ENCODE results near the gene CALCB. TPM values are rescaled to one million over a fixed set of nuclear protein-coding genes. Genes with fewer than 3 reads are reported as not detected.
"Not testable (repeated sequence)": the region's sequence is repeated elsewhere in the genome, so short reads cannot be mapped to it uniquely, and the experiment has no call there.

Gene CALCB
- total and polyA plus RNA-seq, 2 experiments from 2014 or later = not detected

- in situ Hi-C loops (cut with MboI) = no loop called here
- H3K9me3 ChIP-seq (ENCODE audit: low read depth) = no peaks in the 10 kb centered on the region
These were observed 38.6 kb upstream of the CALCB start for GRCh38 chr11:15034687-15035267.

GRCh38 chr11:15035283-15035682, 38.1 kb upstream of the CALCB start:
- no peaks in the 10 kb centered on the region for H3K9me2 ChIP-seq (ENCODE audit: insufficient read depth)
- H4K20me1 ChIP-seq (ENCODE audit: insufficient read depth) = no peaks in the 10 kb centered on the region
- H3K9ac ChIP-seq = no peak overlapping the region
- no peak overlapping the region for H2AFZ ChIP-seq
- 35 to 46% methylated on average over 10 to 11 of the region's 12 CpGs for WGBS, 2 experiments (ENCODE audit: low coverage in 1 of 2, low lambda C conversion rate in 2 of 2, missing lambda C conversion rate in 2 of 2)
- H3K27ac ChIP-seq = no peak overlapping the region
- H3K4me2 ChIP-seq (ENCODE audit: unreplicated experiment) = no peak overlapping the region
- in situ Hi-C loops (cut with MboI) = no loop called here
- no peak for DNase-seq
- no peak for TF ChIP-seq EZH2phosphoT487 (IDR thresholded peaks at IDR 0.05; ENCODE audit: insufficient read depth, low read depth)
- TF ChIP-seq EZH2 (IDR thresholded peaks at IDR 0.05; ENCODE audit: insufficient read depth, poor library complexity, severe bottlenecking) = no peak
- peaks cover 21% of the 10 kb centered on the region for H3K27me3 ChIP-seq (replicated peaks; ENCODE audit: insufficient read depth)
- H3K4me1 ChIP-seq (ENCODE audit: insufficient read depth) = no peaks in the 10 kb centered on the region
- no peaks in the 10 kb centered on the region for H3K9me3 ChIP-seq (ENCODE audit: low read depth)
- no peaks in the 10 kb centered on the region for H3K36me3 ChIP-seq (ENCODE audit: low read depth)
- H3K4me3 ChIP-seq = no peak overlapping the region
- H3K79me2 ChIP-seq (ENCODE audit: insufficient read depth) = no peaks in the 10 kb centered on the region
- no peaks in the 10 kb centered on the region for H3F3A ChIP-seq (ENCODE audit: insufficient read depth)

More at GRCh38 chr11:15034687-15035267, 38.6 kb upstream of the CALCB start:
- no peak overlapping the region for H3K4me2 ChIP-seq (ENCODE audit: unreplicated experiment)
- TF ChIP-seq EZH2phosphoT487 (IDR thresholded peaks at IDR 0.05; ENCODE audit: insufficient read depth, low read depth) (no peak), EZH2 (IDR thresholded peaks at IDR 0.05; ENCODE audit: insufficient read depth, poor library complexity, severe bottlenecking) (no peak)
- H3K9ac ChIP-seq = no peak overlapping the region
- no peaks in the 10 kb centered on the region for H3K9me2 ChIP-seq (ENCODE audit: insufficient read depth)
- no peak overlapping the region for H3K4me3 ChIP-seq
- H3F3A ChIP-seq (ENCODE audit: insufficient read depth) = no peaks in the 10 kb centered on the region
- H3K36me3 ChIP-seq (ENCODE audit: low read depth) = no peaks in the 10 kb centered on the region
- H4K20me1 ChIP-seq (ENCODE audit: insufficient read depth) = no peaks in the 10 kb centered on the region
- 20 to 29% methylated on average over 5 of the region's 5 CpGs for whole genome bisulfite sequencing, 2 experiments (ENCODE audit: low coverage in 1 of 2, low lambda C conversion rate in 2 of 2, missing lambda C conversion rate in 2 of 2)
- H3K27me3 ChIP-seq (replicated peaks; ENCODE audit: insufficient read depth) = peaks cover 21% of the 10 kb centered on the region
- DNase-seq = no peak
- no peaks in the 10 kb centered on the region for H3K79me2 ChIP-seq (ENCODE audit: insufficient read depth)
- H3K27ac ChIP-seq = no peak overlapping the region
- no peaks in the 10 kb centered on the region for H3K4me1 ChIP-seq (ENCODE audit: insufficient read depth)
- H2AFZ ChIP-seq = no peak overlapping the region

- Histone ChIP-seq H3K4me3 (no peak overlapping the region), H3K27me3 (replicated peaks; ENCODE audit: insufficient read depth) (peaks cover 19% of the 10 kb centered on the region), H3K9ac (no peak overlapping the region), H2AFZ (no peak overlapping the region), H3K9me3 (ENCODE audit: low read depth) (no peaks in the 10 kb centered on the region), H3K4me1 (ENCODE audit: insufficient read depth) (no peaks in the 10 kb centered on the region), H3K9me2 (ENCODE audit: insufficient read depth) (no peaks in the 10 kb centered on the region), H3K4me2 (ENCODE audit: unreplicated experiment) (no peak overlapping the region), H4K20me1 (ENCODE audit: insufficient read depth) (no peaks in the 10 kb centered on the region), H3K79me2 (ENCODE audit: insufficient read depth) (no peaks in the 10 kb centered on the region), H3K36me3 (ENCODE audit: low read depth) (no peaks in the 10 kb centered on the region), H3F3A (ENCODE audit: insufficient read depth) (no peaks in the 10 kb centered on the region), H3K27ac (no peak overlapping the region)
- TF ChIP-seq EZH2 (IDR thresholded peaks at IDR 0.05; ENCODE audit: insufficient read depth, poor library complexity, severe bottlenecking) (no peak), EZH2phosphoT487 (IDR thresholded peaks at IDR 0.05; ENCODE audit: insufficient read depth, low read depth) (no peak)
- in situ Hi-C loops (cut with MboI) = no loop called here
- peak; percentile 51 for DNase-seq
- WGBS, 2 experiments (ENCODE audit: low coverage in 1 of 2, low lambda C conversion rate in 2 of 2, missing lambda C conversion rate in 2 of 2) = 45 to 53% methylated on average over 2 of the region's 2 CpGs
These were observed 34.4 kb upstream of the CALCB start for GRCh38 chr11:15038963-15039362.

- H4K20me1 ChIP-seq (ENCODE audit: insufficient read depth) = no peaks in the 10 kb centered on the region
- peaks cover 15% of the 10 kb centered on the region for H3K27me3 ChIP-seq (replicated peaks; ENCODE audit: insufficient read depth)
- no peaks in the 10 kb centered on the region for H3F3A ChIP-seq (ENCODE audit: insufficient read depth)
- no peak overlapping the region for H2AFZ ChIP-seq
- in situ Hi-C loops (cut with MboI) = no loop called here
- no peak overlapping the region for H3K9ac ChIP-seq
- H3K9me3 ChIP-seq (ENCODE audit: low read depth) = no peaks in the 10 kb centered on the region
- no peak overlapping the region for H3K4me2 ChIP-seq (ENCODE audit: unreplicated experiment)
- no peak for DNase-seq
- H3K27ac ChIP-seq = no peak overlapping the region
- no peaks in the 10 kb centered on the region for H3K4me1 ChIP-seq (ENCODE audit: insufficient read depth)
- no peaks in the 10 kb centered on the region for H3K9me2 ChIP-seq (ENCODE audit: insufficient read depth)
- H3K36me3 ChIP-seq (ENCODE audit: low read depth) = no peaks in the 10 kb centered on the region
- H3K4me3 ChIP-seq = no peak overlapping the region
- H3K79me2 ChIP-seq (ENCODE audit: insufficient read depth) = no peaks in the 10 kb centered on the region
- TF ChIP-seq EZH2 (IDR thresholded peaks at IDR 0.05; ENCODE audit: insufficient read depth, poor library complexity, severe bottlenecking) = no peak
These were observed 28.2 kb upstream of the CALCB start for GRCh38 chr11:15045209-15045608.

- Histone ChIP-seq H3K27me3 (replicated peaks; ENCODE audit: insufficient read depth) (peaks cover 15% of the 10 kb centered on the region), H3K79me2 (ENCODE audit: insufficient read depth) (no peaks in the 10 kb centered on the region), H3K9me3 (ENCODE audit: low read depth) (no peaks in the 10 kb centered on the region), H3K4me1 (ENCODE audit: insufficient read depth) (no peaks in the 10 kb centered on the region), H3K36me3 (ENCODE audit: low read depth) (no peaks in the 10 kb centered on the region), H3K4me3 (no peak overlapping the region), H2AFZ (no peak overlapping the region), H3K9ac (no peak overlapping the region), H3F3A (ENCODE audit: insufficient read depth) (no peaks in the 10 kb centered on the region), H4K20me1 (ENCODE audit: insufficient read depth) (no peaks in the 10 kb centered on the region), H3K27ac (no peak overlapping the region), H3K9me2 (ENCODE audit: insufficient read depth) (no peaks in the 10 kb centered on the region), H3K4me2 (ENCODE audit: unreplicated experiment) (no peak overlapping the region)
- WGBS, 2 experiments (ENCODE audit: low coverage in 1 of 2, low lambda C conversion rate in 2 of 2, missing lambda C conversion rate in 2 of 2) = 14 to 15% methylated on average over 2 of the region's 2 CpGs
- TF ChIP-seq EZH2 (IDR thresholded peaks at IDR 0.05; ENCODE audit: insufficient read depth, poor library complexity, severe bottlenecking) (no peak), EZH2phosphoT487 (IDR thresholded peaks at IDR 0.05; ENCODE audit: insufficient read depth, low read depth) (no peak)
- no peak for DNase-seq
- in situ Hi-C loops (cut with MboI) = no loop called here
These were observed 27.5 kb upstream of the CALCB start for GRCh38 chr11:15045891-15046290.

- H3K4me1 ChIP-seq (ENCODE audit: insufficient read depth); H4K20me1 ChIP-seq (ENCODE audit: insufficient read depth); H3F3A ChIP-seq (ENCODE audit: insufficient read depth); H3K9me3 ChIP-seq (ENCODE audit: low read depth); H3K27ac ChIP-seq; H3K9me2 ChIP-seq (ENCODE audit: insufficient read depth); DNase-seq; H3K4me2 ChIP-seq (ENCODE audit: unreplicated experiment); H3K36me3 ChIP-seq (ENCODE audit: low read depth); H3K4me3 ChIP-seq; in situ Hi-C loops (cut with MboI); H3K79me2 ChIP-seq (ENCODE audit: insufficient read depth); H2AFZ ChIP-seq; H3K9ac ChIP-seq: not testable (repeated sequence)
- WGBS, 2 experiments (ENCODE audit: low coverage in 1 of 2, low lambda C conversion rate in 2 of 2, missing lambda C conversion rate in 2 of 2) = 24 to 31% methylated on average over 3 of the region's 3 CpGs
- H3K27me3 ChIP-seq (replicated peaks; ENCODE audit: insufficient read depth) = peaks cover 12% of the 10 kb centered on the region
These were observed 26.7 kb upstream of the CALCB start for GRCh38 chr11:15046673-15047072.
